ENCODE measurements around the gene DNM3. TPM values are rescaled to one million over a fixed set of nuclear protein-coding genes. Genes with fewer than 3 reads are reported as not detected.

Gene DNM3
- polyA plus RNA-seq, 1 of the 3 experiments (the other 2 are of a cell fraction), result 0.43 TPM

GRCh38 chr1:172457479-172458130 lies 616.3 kb downstream of the DNM3 start:
- WGBS (ENCODE audit: low lambda C conversion rate), result 92% methylated on average over 1 of the region's 1 CpG
- Histone ChIP-seq H3K9ac (no peak overlapping the region), H3K4me3 (ENCODE audit: low read depth in 2 of 2, low read length in 1 of 2) (no peak overlapping the region), H3K36me3 (replicated peaks in 1 of 2; ENCODE audit: control insufficient read depth in 1 of 2, insufficient read depth in 2 of 2, low read length in 1 of 2) (no peaks in the 10 kb centered on the region), H2AFZ (ENCODE audit: low read depth) (no peak overlapping the region), H3K79me2 (ENCODE audit: insufficient read depth) (no peaks in the 10 kb centered on the region), H3K4me1 (ENCODE audit: control insufficient read depth in 1 of 2, insufficient read depth in 2 of 2, low read depth in 1 of 2, low read length in 1 of 2) (peaks cover 0 to 4% of the 10 kb centered on the region in 2 experiments; a peak in 2 of 4 replicates), H3K27me3 (ENCODE audit: insufficient read depth) (no peaks in the 10 kb centered on the region), H3K9me3 (no peaks in the 10 kb centered on the region), H4K20me1 (ENCODE audit: insufficient read depth) (no peaks in the 10 kb centered on the region), H3K27ac (ENCODE audit: low read depth in 2 of 2, low read length in 1 of 2) (no peak overlapping the region), H3F3A (replicated peaks; ENCODE audit: insufficient read depth) (no peaks in the 10 kb centered on the region), H3K9me2 (no peaks in the 10 kb centered on the region), H3K4me2 (no peak overlapping the region)
- no peak for DNase-seq
- TF ChIP-seq RXRA (IDR thresholded peaks at IDR 0.05; ENCODE audit: borderline replicate concordance, low read depth) (no peak), TAF1 (IDR thresholded peaks at IDR 0.05; ENCODE audit: borderline replicate concordance, low read depth, low read length) (no peak), GABPA (IDR thresholded peaks at IDR 0.05; ENCODE audit: low read depth) (no peak), POLR2AphosphoS5 (IDR thresholded peaks at IDR 0.05; ENCODE audit: low read depth, low read length) (no peak), FOXM1 (IDR thresholded peaks at IDR 0.05; ENCODE audit: low read depth) (no peak)
- ChIA-PET POLR2A (no interaction called here), CTCF (interaction anchor here (1.3 to 1.9 kb wide), 4 partner anchors 13 to 455 kb away, joined by 4 to 6 read pairs (median 4); no protein-coding TSS in a partner anchor)

- no peak overlapping the region for H3K9ac ChIP-seq
- ChIA-PET POLR2A (no interaction called here), CTCF (interaction anchor here (1.9 kb wide), 1 partner anchor 10 kb away, joined by 8 read pairs; no protein-coding TSS in a partner anchor)
- H3K36me3 ChIP-seq (replicated peaks in 1 of 2; ENCODE audit: control insufficient read depth in 1 of 2, insufficient read depth in 2 of 2, low read length in 1 of 2), result no peaks in the 10 kb centered on the region
- H3K4me2 ChIP-seq, result no peak overlapping the region
- DNase-seq, result no peak
- no peaks in the 10 kb centered on the region for H3K79me2 ChIP-seq (ENCODE audit: insufficient read depth)
- no peak overlapping the region for H2AFZ ChIP-seq (ENCODE audit: low read depth)
- H3K4me1 ChIP-seq (ENCODE audit: control insufficient read depth in 1 of 2, insufficient read depth in 2 of 2, low read depth in 1 of 2, low read length in 1 of 2), result no peaks in the 10 kb centered on the region
- H3F3A ChIP-seq (replicated peaks; ENCODE audit: insufficient read depth), result no peaks in the 10 kb centered on the region
- no peak overlapping the region for H3K27ac ChIP-seq (ENCODE audit: low read depth in 2 of 2, low read length in 1 of 2)
- H3K27me3 ChIP-seq (ENCODE audit: insufficient read depth), result no peaks in the 10 kb centered on the region
- no peaks in the 10 kb centered on the region for H3K9me2 ChIP-seq
- no peaks in the 10 kb centered on the region for H3K9me3 ChIP-seq
- no peaks in the 10 kb centered on the region for H4K20me1 ChIP-seq (ENCODE audit: insufficient read depth)
- no peak for TF ChIP-seq POLR2AphosphoS5 (IDR thresholded peaks at IDR 0.05; ENCODE audit: low read depth, low read length)
- TF ChIP-seq NRF1 (IDR thresholded peaks at IDR 0.05; ENCODE audit: low read depth, low read length), result no peak
- no peak for TF ChIP-seq REST (IDR thresholded peaks at IDR 0.05; ENCODE audit: low read depth, low read length)
- no peak for TF ChIP-seq RXRA (IDR thresholded peaks at IDR 0.05; ENCODE audit: borderline replicate concordance, low read depth)
- TF ChIP-seq SIN3A (IDR thresholded peaks at IDR 0.05; ENCODE audit: borderline replicate concordance, low read depth, low read length), result no peak
- TF ChIP-seq NFIC (IDR thresholded peaks at IDR 0.05; ENCODE audit: borderline replicate concordance), result no peak
- TF ChIP-seq PBX3 (IDR thresholded peaks at IDR 0.05), result peak; percentile 47
- no peak overlapping the region for H3K4me3 ChIP-seq (ENCODE audit: low read depth in 2 of 2, low read length in 1 of 2)
- WGBS (ENCODE audit: low lambda C conversion rate), result 8% methylated on average over 1 of the region's 1 CpG
Observed at GRCh38 chr1:172460177-172460576, 618.9 kb downstream of the DNM3 start.
